Keratinocyte (primary cell): ENCODE measurements around the gene PALM3. TPM values are rescaled to one million over a fixed set of nuclear protein-coding genes. Genes with fewer than 3 reads are reported as not detected.

Experiments used
- DNase-seq: peaks from one replicate; pipeline ENCODE4 v3.0.0-alpha.2; 2011; ENCODE audit warnings: low read depth, missing footprints, low spot score
- FAIRE-seq: peaks from 2 replicates; lab custom pipeline; 2011; peaks lifted over from hg19 to GRCh38; lab: Jason Lieb, UNC
- H2AFZ ChIP-seq: 2 replicates; pipeline ENCODE4 v1.6.0; 2012; ENCODE audit warnings: low read length, control low read depth, inconsistent platforms; ENCODE audit not compliant: control insufficient read depth
- H3K27ac ChIP-seq: 2 replicates; pipeline ENCODE4 v1.5.1; 2011; ENCODE audit warnings: low read length; ENCODE audit not compliant: control insufficient read depth, insufficient read depth
- H3K27me3 ChIP-seq: 3 replicates; pipeline ENCODE4 v1.6.0; 2011; ENCODE audit warnings: low read length; ENCODE audit not compliant: control insufficient read depth, insufficient read depth; ENCODE audit errors: extremely low read depth
- H3K36me3 ChIP-seq, 2 experiments: 2 replicates in 1 of 2; 3 replicates in 1 of 2; pipeline ENCODE4 v1.5.1; 2011; ENCODE audit warnings: low read length in 2 of 2, mild to moderate bottlenecking in 1 of 2; ENCODE audit not compliant: control insufficient read depth in 2 of 2, insufficient read depth in 2 of 2; ENCODE audit errors: extremely low read depth in 1 of 2
- H3K4me1 ChIP-seq: 3 replicates; pipeline ENCODE4 v1.5.1; 2011; ENCODE audit warnings: low read length; ENCODE audit not compliant: control insufficient read depth, insufficient read depth; ENCODE audit errors: extremely low read depth
- H3K4me2 ChIP-seq: 3 replicates; pipeline ENCODE4 v1.6.0; 2011; ENCODE audit warnings: low read depth, low read length; ENCODE audit not compliant: control insufficient read depth, insufficient read depth; ENCODE audit errors: extremely low read depth
- H3K4me3 ChIP-seq, 3 experiments: fragments of 200-600 bp in 1 of 3; sonication (generic) in 1 of 3; 2 replicates in 2 of 3; 3 replicates in 1 of 3; pipeline ENCODE4 v1.5.1; 2011 to 2016; ENCODE audit warnings: low read length in 3 of 3, mild to moderate bottlenecking in 3 of 3, control low read depth in 2 of 3, inconsistent platforms in 1 of 3, low read depth in 1 of 3, mixed read lengths in 1 of 3, mixed run types in 1 of 3, moderate library complexity in 1 of 3; ENCODE audit not compliant: control insufficient read depth in 2 of 3, insufficient read depth in 2 of 3; ENCODE audit errors: extremely low read depth in 1 of 3
- H3K79me2 ChIP-seq: 2 replicates; pipeline ENCODE4 v1.6.0; 2012; ENCODE audit warnings: low read length; ENCODE audit not compliant: control insufficient read depth, insufficient read depth
- H3K9ac ChIP-seq: 3 replicates; pipeline ENCODE4 v1.6.0; 2011; ENCODE audit warnings: low read length; ENCODE audit not compliant: control insufficient read depth, insufficient read depth; ENCODE audit errors: extremely low read depth
- H3K9me1 ChIP-seq: 3 replicates; pipeline ENCODE4 v1.6.0; 2011; ENCODE audit warnings: low read length; ENCODE audit not compliant: control insufficient read depth, insufficient read depth; ENCODE audit errors: extremely low read depth
- H3K9me3 ChIP-seq: 2 replicates; pipeline ENCODE4 v1.5.1; 2012; ENCODE audit warnings: low read depth, low read length; ENCODE audit not compliant: control insufficient read depth
- H4K20me1 ChIP-seq: 3 replicates; pipeline ENCODE4 v1.6.0; 2011; ENCODE audit warnings: low read length; ENCODE audit not compliant: control insufficient read depth, insufficient read depth; ENCODE audit errors: extremely low read depth
- EZH2 ChIP-seq: IDR thresholded peaks from one replicate; pipeline ENCODE4 v1.6.1; 2012; ENCODE audit warnings: inconsistent platforms, mild to moderate bottlenecking, low read length, moderate library complexity
- dilution Hi-C: fragments of 300-500 bp; cut with MboI; formaldehyde crosslinking; loops from one replicate; pipeline ENCODE4 v1.7.0; 2020; ENCODE audit warnings: low sequenced_read_pairs; ENCODE audit not compliant: extremely low pct_ligation_motif_present
- polyA plus RNA-seq, 5 experiments: library from polyadenylated mRNA; depleted of rRNA in 3 of 5; stranded (reverse) in 3 of 5; stranded (forward) in 1 of 5; unstranded in 1 of 5; fragments of >200 nt; gene quantifications; 1 replicate in 1 of 5; 2 replicates in 3 of 5; 3 replicates in 1 of 5; pipeline versions ENCODE4 v1.2.1 to v1.2.3, GENCODE V29; 2011 to 2012; ENCODE audit warnings: missing spikeins in 2 of 5, low read depth in 1 of 5, low replicate concordance in 1 of 5
- TF ChIP-seq, protein P1 (sequence below), 3 experiments: IDR thresholded peaks in 1 of 3; conservative IDR thresholded peaks in 1 of 3; optimal IDR thresholded peaks in 1 of 3; 2 replicates in 2 of 3; 3 replicates in 1 of 3; pipeline versions ENCODE3 to v1.5.1; 2011; ENCODE audit warnings: low read length in 3 of 3, mild to moderate bottlenecking in 3 of 3, moderate library complexity in 2 of 3, control low read depth in 1 of 3, inconsistent platforms in 1 of 3; ENCODE audit not compliant: insufficient read depth in 2 of 3; ENCODE audit errors: extremely low read depth in 1 of 3

Gene PALM3
- polyA plus RNA-seq, 1 donor (not counting 4 experiments of a cell fraction or from before 2014, with no cell fraction given), result not detected

GRCh38 chr19:14023404-14024235 lies 38.3 kb downstream of the PALM3 start:
- DNase-seq (no peak), FAIRE-seq (no peak)
- Histone ChIP-seq H3K9ac (no peak overlapping the region), H4K20me1 (no peaks in the 10 kb centered on the region), H3K4me1 (peaks cover 4% of the 10 kb centered on the region), H3K9me3 (no peaks in the 10 kb centered on the region), H3K9me1 (no peaks in the 10 kb centered on the region), H3K4me3 (no peak overlapping the region), H3K79me2 (no peaks in the 10 kb centered on the region), H3K27me3 (no peaks in the 10 kb centered on the region), H3K4me2 (no peak overlapping the region), H2AFZ (no peak overlapping the region), H3K27ac (no peak overlapping the region), H3K36me3 (no peaks in the 10 kb centered on the region)
- TF ChIP-seq EZH2, result no peak
- TF ChIP-seq, protein P1, sequence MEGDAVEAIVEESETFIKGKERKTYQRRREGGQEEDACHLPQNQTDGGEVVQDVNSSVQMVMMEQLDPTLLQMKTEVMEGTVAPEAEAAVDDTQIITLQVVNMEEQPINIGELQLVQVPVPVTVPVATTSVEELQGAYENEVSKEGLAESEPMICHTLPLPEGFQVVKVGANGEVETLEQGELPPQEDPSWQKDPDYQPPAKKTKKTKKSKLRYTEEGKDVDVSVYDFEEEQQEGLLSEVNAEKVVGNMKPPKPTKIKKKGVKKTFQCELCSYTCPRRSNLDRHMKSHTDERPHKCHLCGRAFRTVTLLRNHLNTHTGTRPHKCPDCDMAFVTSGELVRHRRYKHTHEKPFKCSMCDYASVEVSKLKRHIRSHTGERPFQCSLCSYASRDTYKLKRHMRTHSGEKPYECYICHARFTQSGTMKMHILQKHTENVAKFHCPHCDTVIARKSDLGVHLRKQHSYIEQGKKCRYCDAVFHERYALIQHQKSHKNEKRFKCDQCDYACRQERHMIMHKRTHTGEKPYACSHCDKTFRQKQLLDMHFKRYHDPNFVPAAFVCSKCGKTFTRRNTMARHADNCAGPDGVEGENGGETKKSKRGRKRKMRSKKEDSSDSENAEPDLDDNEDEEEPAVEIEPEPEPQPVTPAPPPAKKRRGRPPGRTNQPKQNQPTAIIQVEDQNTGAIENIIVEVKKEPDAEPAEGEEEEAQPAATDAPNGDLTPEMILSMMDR (optimal IDR thresholded peaks at IDR 0.05 in 1 of 3, IDR thresholded peaks at IDR 0.05 in 1 of 3, conservative IDR thresholded peaks at IDR 0.05 in 1 of 3; ENCODE audit: extremely low read depth in 1 of 3, insufficient read depth in 2 of 3, low read length in 3 of 3), result peak; percentile 35 to 47 (median 41)
- dilution Hi-C loops, result no loop called here

DNA sequence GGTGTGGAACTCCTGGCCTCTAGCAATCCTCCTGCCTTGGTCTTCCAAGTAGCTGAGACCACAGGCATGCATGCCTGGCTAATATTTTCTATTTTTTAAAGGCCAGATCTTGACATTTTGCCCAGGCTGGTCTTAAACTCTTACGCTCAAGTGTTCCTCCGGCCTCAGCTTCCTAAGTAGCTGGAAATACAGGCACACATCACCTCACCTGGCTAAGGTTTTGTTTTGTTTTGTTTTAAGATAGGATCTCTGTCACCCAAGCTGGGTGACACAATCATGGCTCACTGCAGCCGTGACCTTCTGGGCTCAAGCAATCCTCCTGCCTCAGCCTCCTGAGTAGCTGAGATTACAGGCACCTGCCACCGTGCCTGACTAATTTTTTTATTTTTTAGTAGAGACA lies 39.4 kb downstream of the PALM3 start:
- no peak for TF ChIP-seq EZH2
- TF ChIP-seq, protein P1 (optimal IDR thresholded peaks at IDR 0.05 in 1 of 3, IDR thresholded peaks at IDR 0.05 in 1 of 3, conservative IDR thresholded peaks at IDR 0.05 in 1 of 3; ENCODE audit: extremely low read depth in 1 of 3, insufficient read depth in 2 of 3, low read length in 3 of 3), result no peak
- Histone ChIP-seq H3K9me1 (no peaks in the 10 kb centered on the region), H2AFZ (no peak overlapping the region), H3K4me3 (no peak overlapping the region), H3K27me3 (no peaks in the 10 kb centered on the region), H3K4me2 (no peak overlapping the region), H3K9me3 (no peaks in the 10 kb centered on the region), H3K27ac (no peak overlapping the region), H3K36me3 (no peaks in the 10 kb centered on the region), H4K20me1 (no peaks in the 10 kb centered on the region), H3K79me2 (no peaks in the 10 kb centered on the region), H3K9ac (no peak overlapping the region), H3K4me1 (peaks cover 4% of the 10 kb centered on the region)
- DNase-seq (no peak), FAIRE-seq (no peak)
- dilution Hi-C loops, result no loop called here
